Naive B cell (primary cell): ENCODE data around the gene TEP1. TPM values are rescaled to one million over a fixed set of nuclear protein-coding genes. Genes with fewer than 3 reads are reported as not detected.
A peak's percentile ranks its signal among the peaks of the same experiment; 100 is the strongest.
"Not testable (repeated sequence)": the region's sequence is repeated elsewhere in the genome, so short reads cannot be mapped to it uniquely, and the experiment has no call there.

Experiments
- ATAC-seq, 2 donors: fragments of 150-1000 bp; cut with Tn5 transposase; 2 replicates each; pipeline ENCODE4 v1.10.0; 2021; ENCODE audit warnings: low read depth in 2 of 2, mild to moderate bottlenecking in 2 of 2, moderate library complexity in 2 of 2
- DNase-seq: peaks from one replicate; pipeline ENCODE4 v3.0.0; 2022
- H3K27ac Mint-ChIP-seq, 6 donors: one replicate each; pipeline ENCODE4 v1.8.0; 2020 to 2022; ENCODE audit warnings: mild to moderate bottlenecking in 6 of 6, mixed read lengths in 6 of 6, moderate library complexity in 5 of 6, inconsistent platforms in 2 of 6
- H3K27me3 Mint-ChIP-seq, 3 donors: one replicate each; pipeline ENCODE4 v1.8.0; 2021 to 2022; ENCODE audit warnings: mixed read lengths in 3 of 3, mild to moderate bottlenecking in 1 of 3
- H3K36me3 Mint-ChIP-seq, 2 donors: one replicate each; pipeline ENCODE4 v1.8.0; 2020 to 2022; ENCODE audit warnings: mixed read lengths in 2 of 2, inconsistent platforms in 1 of 2, mild to moderate bottlenecking in 1 of 2
- H3K4me1 Mint-ChIP-seq, 3 donors: one replicate each; pipeline ENCODE4 v1.8.0; 2020 to 2022; ENCODE audit warnings: mixed read lengths in 3 of 3, inconsistent platforms in 1 of 3, mild to moderate bottlenecking in 1 of 3, moderate library complexity in 1 of 3
- H3K4me3 Mint-ChIP-seq, 8 donors: one replicate each; pipeline ENCODE4 v1.8.0; 2020 to 2022; ENCODE audit warnings: mild to moderate bottlenecking in 8 of 8, mixed read lengths in 8 of 8, moderate library complexity in 8 of 8, inconsistent platforms in 2 of 8
- H3K9me3 Mint-ChIP-seq, 7 donors: one replicate each; pipeline ENCODE4 v1.8.0; 2020 to 2022; ENCODE audit warnings: mixed read lengths in 7 of 7, mild to moderate bottlenecking in 5 of 7, inconsistent platforms in 2 of 7, moderate library complexity in 1 of 7
- polyA plus RNA-seq, 6 donors: library from polyadenylated mRNA; unstranded; fragments of 300-500 nt; fragmentation: Illumina TruSeq; gene quantifications; one replicate each; pipeline ENCODE4 v1.2.3, GENCODE V29; 2021; ENCODE audit warnings: low read depth in 6 of 6

TEP1 gene
- polyA plus RNA-seq, 6 donors from 2014 or later: 0.15 to 17.2 (median 7.7) TPM

GRCh38 chr14:20341646-20342045 is 71.7 kb downstream of the TEP1 start:
- no peak for ATAC-seq
- Mint-ChIP-seq H3K4me1 (peaks cover 11 to 20% (median 13%) of the 10 kb centered on the region in 3 donors), H3K9me3 (no peaks in the 10 kb centered on the region), H3K36me3 (no peaks in the 10 kb centered on the region), H3K27me3 (no peaks in the 10 kb centered on the region), H3K27ac (peak overlapping the region in 2 of 6 donors; percentile 98 to 99), H3K4me3 (peak overlapping the region in 6 of 8 donors; percentile 91 to 99 (median 99))
- no peak for DNase-seq

- H3K4me1 Mint-ChIP-seq: peaks cover 11 to 20% (median 13%) of the 10 kb centered on the region in 3 donors
- H3K36me3 Mint-ChIP-seq, H3K27me3 Mint-ChIP-seq, ATAC-seq, H3K9me3 Mint-ChIP-seq, DNase-seq, H3K27ac Mint-ChIP-seq: not testable (repeated sequence)
- peak overlapping the region in 2 of 8 donors; percentile 50 to 91 for H3K4me3 Mint-ChIP-seq
These were observed 72.3 kb downstream of the TEP1 start for GRCh38 chr14:20341032-20341431.

GRCh38 chr14:20334017-20334416 is 79.3 kb downstream of the TEP1 start:
- ATAC-seq (no peak), DNase-seq (no peak)
- Mint-ChIP-seq H3K36me3 (no peaks in the 10 kb centered on the region), H3K4me1 (peaks cover 16 to 29% (median 26%) of the 10 kb centered on the region in 3 donors), H3K27me3 (no peaks in the 10 kb centered on the region), H3K9me3 (no peaks in the 10 kb centered on the region), H3K4me3 (peak overlapping the region in 4 of 8 donors; percentile 64 to 97 (median 92)), H3K27ac (peak overlapping the region in 4 of 6 donors; percentile 5 to 85 (median 70))

GRCh38 chr14:20333494-20333841 is 79.8 kb downstream of the TEP1 start:
- DNase-seq (no peak), ATAC-seq (no peak)
- no peaks in the 10 kb centered on the region for H3K36me3 Mint-ChIP-seq
- H3K9me3 Mint-ChIP-seq: no peaks in the 10 kb centered on the region
- H3K4me1 Mint-ChIP-seq: peaks cover 16 to 29% (median 26%) of the 10 kb centered on the region in 3 donors
- H3K27me3 Mint-ChIP-seq: no peaks in the 10 kb centered on the region
- peak overlapping the region; percentile 84 to 95 (median 86) for H3K27ac Mint-ChIP-seq
- H3K4me3 Mint-ChIP-seq: peak overlapping the region; percentile 90 to 100 (median 94)

GRCh38 chr14:20332788-20333493 is 80.4 kb downstream of the TEP1 start, which contains the start of gene CCNB1IP1:
Gene CCNB1IP1 (minus strand): TSS chr14:20333279. CDS start chr14:20316523, 16,756 bp downstream.
- DNase-seq (peak; percentile 70), ATAC-seq (peak; percentile 98 to 99)
- Mint-ChIP-seq H3K4me3 (peak within 1 kb of the TSS; percentile 90 to 100 (median 94)), H3K36me3 (no peaks in the 10 kb centered on the region), H3K4me1 (peaks cover 16 to 29% (median 26%) of the 10 kb centered on the region in 3 donors), H3K9me3 (no peaks in the 10 kb centered on the region), H3K27ac (peak within 1 kb of the TSS; percentile 84 to 95 (median 86)), H3K27me3 (no peaks in the 10 kb centered on the region)

GRCh38 chr14:20332431-20332787 is 80.9 kb downstream of the TEP1 start:
- peak overlapping the region; percentile 78 to 95 (median 86) for H3K27ac Mint-ChIP-seq
- peak overlapping the region; percentile 90 to 100 (median 94) for H3K4me3 Mint-ChIP-seq
- peaks cover 19 to 32% (median 30%) of the 10 kb centered on the region in 3 donors for H3K4me1 Mint-ChIP-seq
- H3K9me3 Mint-ChIP-seq: no peaks in the 10 kb centered on the region
- no peak for DNase-seq
- no peak for ATAC-seq
- no peaks in the 10 kb centered on the region for H3K27me3 Mint-ChIP-seq
- H3K36me3 Mint-ChIP-seq: no peaks in the 10 kb centered on the region

- H3K4me1 Mint-ChIP-seq: peaks cover 21 to 35% (median 32%) of the 10 kb centered on the region in 3 donors
- peak overlapping the region in 2 of 8 donors; percentile 90 to 92 for H3K4me3 Mint-ChIP-seq
- H3K27me3 Mint-ChIP-seq: no peaks in the 10 kb centered on the region
- no peaks in the 10 kb centered on the region for H3K36me3 Mint-ChIP-seq
- DNase-seq: no peak
- ATAC-seq: no peak
- no peaks in the 10 kb centered on the region for H3K9me3 Mint-ChIP-seq
- H3K27ac Mint-ChIP-seq: peak overlapping the region in 2 of 6 donors; percentile 7 to 49
These were observed 82.2 kb downstream of the TEP1 start for GRCh38 chr14:20331053-20331613.

- no peak overlapping the region for H3K27ac Mint-ChIP-seq
- peaks cover 21 to 35% (median 32%) of the 10 kb centered on the region in 3 donors for H3K4me1 Mint-ChIP-seq
- no peaks in the 10 kb centered on the region for H3K27me3 Mint-ChIP-seq
- DNase-seq: no peak
- H3K36me3 Mint-ChIP-seq: no peaks in the 10 kb centered on the region
- no peaks in the 10 kb centered on the region for H3K9me3 Mint-ChIP-seq
- H3K4me3 Mint-ChIP-seq: peak overlapping the region in 1 of 8 donors; percentile 8
- no peak for ATAC-seq
These were observed 83.9 kb downstream of the TEP1 start for GRCh38 chr14:20329355-20329754.

- Mint-ChIP-seq H3K27ac (no peak overlapping the region), H3K9me3 (no peaks in the 10 kb centered on the region), H3K4me3 (no peak overlapping the region), H3K36me3 (no peaks in the 10 kb centered on the region), H3K4me1 (peaks cover 21 to 32% (median 30%) of the 10 kb centered on the region in 3 donors), H3K27me3 (no peaks in the 10 kb centered on the region)
- ATAC-seq: no peak
- DNase-seq: no peak
These were observed 84.6 kb downstream of the TEP1 start for GRCh38 chr14:20328705-20329104.

- peak; percentile 60 for DNase-seq
- no peaks in the 10 kb centered on the region for H3K9me3 Mint-ChIP-seq
- peak overlapping the region in 1 of 8 donors; percentile 23 for H3K4me3 Mint-ChIP-seq
These were observed 86.1 kb downstream of the TEP1 start for GRCh38 chr14:20327005-20327869.

GRCh38 chr14:20317720-20318119 is 95.6 kb downstream of the TEP1 start:
- H3K9me3 Mint-ChIP-seq: no peaks in the 10 kb centered on the region
- H3K4me3 Mint-ChIP-seq: no peak overlapping the region
- no peaks in the 10 kb centered on the region for H3K4me1 Mint-ChIP-seq
- peaks cover 0 to 12% of the 10 kb centered on the region in 2 donors for H3K36me3 Mint-ChIP-seq
- no peak overlapping the region for H3K27ac Mint-ChIP-seq
- no peaks in the 10 kb centered on the region for H3K27me3 Mint-ChIP-seq
- DNase-seq: no peak
- ATAC-seq: no peak

More at GRCh38 chr14:20327005-20327869, 86.1 kb downstream of the TEP1 start:
- Mint-ChIP-seq H3K27ac (peak overlapping the region in 4 of 6 donors; percentile 2 to 84 (median 40)), H3K27me3 (no peaks in the 10 kb centered on the region), H3K4me1 (peaks cover 17 to 21% (median 21%) of the 10 kb centered on the region in 3 donors), H3K36me3 (no peaks in the 10 kb centered on the region)
- peak; percentile 48 to 51 for ATAC-seq
